Body of pancreas (tissue), 4 donors: Measurements from ENCODE around the gene SLC24A4. TPM values are rescaled to one million over a fixed set of nuclear protein-coding genes. Genes with fewer than 3 reads are reported as not detected.

Experiments used
- ATAC-seq: fragments of 150-250 bp; one replicate; pipeline ENCODE4 v1.9.1; 2016
- DNase-seq, 4 donors: peaks; one replicate each; pipeline ENCODE4 v3.0.0-alpha.2; 2019
- H3K27ac ChIP-seq, 4 donors: fragments of 200-600 bp; sonication (generic); 1 replicate in 3 of 4; 2 replicates in 1 of 4; pipeline versions ENCODE4 v1.5.1 to v1.6.1; 2016 to 2019; ENCODE audit warnings: mild to moderate bottlenecking in 1 of 4, mixed read lengths in 1 of 4, moderate library complexity in 1 of 4
- H3K27me3 ChIP-seq, 2 donors: fragments of 200-600 bp; sonication (generic); one replicate each; pipeline ENCODE4 v1.6.0; 2016; ENCODE audit warnings: mild to moderate bottlenecking in 1 of 2
- H3K36me3 ChIP-seq, 2 donors: fragments of 200-600 bp; sonication (generic); replicated peaks in 1 of 2; 2 replicates each; pipeline ENCODE4 v1.5.1; 2016; ENCODE audit warnings: low read depth in 2 of 2; ENCODE audit not compliant: insufficient read depth in 1 of 2
- H3K4me1 ChIP-seq: fragments of 200-600 bp; sonication (generic); one replicate; pipeline ENCODE4 v1.6.0; 2016
- H3K4me3 ChIP-seq, 2 donors: fragments of 200-600 bp; sonication (generic); 1 replicate in 1 of 2; 2 replicates in 1 of 2; pipeline ENCODE4 v1.5.1; 2016 to 2019
- H3K9me3 ChIP-seq, 3 donors: fragments of 200-600 bp; sonication (generic); 1 replicate in 2 of 3; 2 replicates in 1 of 3; pipeline ENCODE4 v1.5.1; 2016
- POLR2A ChIP-seq, 3 donors: fragments of 450-650 bp; IDR thresholded peaks; one replicate each; pipeline ENCODE4 v1.6.1; 2016; ENCODE audit warnings: antibody characterized with exemption in 3 of 3, mild to moderate bottlenecking in 2 of 3
- whole genome bisulfite sequencing, 2 donors: methylation state at CpG; one replicate each; pipeline ENCODE4 v1.1.5; 2017; 5-methylcytosine and 5-hydroxymethylcytosine counted together
- intact Hi-C: fragments of 100-400 bp; cut with DNase I; formaldehyde crosslinking; loops from one replicate; pipeline ENCODE4 v1.15.1; 2023
- total RNA-seq, 2 donors: library from RNA; depleted of rRNA; stranded (reverse); fragments of >200 nt; gene quantifications; one replicate each; pipeline ENCODE4 v1.1.0, GENCODE V29; 2016
- TF ChIP-seq, protein P1 (sequence below), 7 experiments: fragments of 450-650 bp in 4 of 7; fragments of 200-600 bp in 3 of 7; sonication (generic) in 3 of 7; IDR thresholded peaks; one replicate each; pipeline ENCODE4 v1.5.1; 2016 to 2019; ENCODE audit warnings: antibody characterized with exemption in 7 of 7

SLC24A4 gene
- total RNA-seq, 2 donors from 2014 or later, result 0.26 TPM; not detected in 1

DNA sequence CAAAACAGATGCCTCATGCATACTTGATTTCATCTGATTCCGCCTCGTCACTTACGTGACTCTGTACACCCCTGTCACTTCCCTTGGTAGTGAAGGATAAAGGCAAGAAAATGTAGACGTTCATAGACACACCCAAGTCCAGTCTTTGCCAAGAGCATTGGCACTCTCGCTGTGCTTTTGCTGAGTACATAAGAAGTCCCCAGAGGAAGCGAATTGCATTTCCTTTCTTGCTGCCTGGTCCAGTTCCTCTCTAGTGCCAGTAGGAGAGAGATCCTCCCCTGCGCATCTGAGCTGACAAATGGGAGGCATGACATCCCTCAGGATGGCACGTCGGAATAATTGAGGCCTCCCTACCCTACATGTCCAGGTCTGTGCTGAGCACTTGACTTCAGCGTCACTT lies 169.3 kb downstream of the SLC24A4 start:
- intact Hi-C loops, result no loop called here
- no peak for ATAC-seq
- Histone ChIP-seq H3K27ac (peak overlapping the region in 1 of 4 donors; percentile 36), H3K4me1 (no peaks in the 10 kb centered on the region), H3K27me3 (no peaks in the 10 kb centered on the region), H3K4me3 (no peak overlapping the region), H3K9me3 (no peaks in the 10 kb centered on the region), H3K36me3 (no peaks in the 10 kb centered on the region)
- 60 to 67% methylated on average over 10 of the region's 10 CpGs for WGBS, 2 donors
- TF ChIP-seq POLR2A (IDR thresholded peaks at IDR 0.05), result peak in 1 of 3 donors; percentile 21
- TF ChIP-seq, protein P1, sequence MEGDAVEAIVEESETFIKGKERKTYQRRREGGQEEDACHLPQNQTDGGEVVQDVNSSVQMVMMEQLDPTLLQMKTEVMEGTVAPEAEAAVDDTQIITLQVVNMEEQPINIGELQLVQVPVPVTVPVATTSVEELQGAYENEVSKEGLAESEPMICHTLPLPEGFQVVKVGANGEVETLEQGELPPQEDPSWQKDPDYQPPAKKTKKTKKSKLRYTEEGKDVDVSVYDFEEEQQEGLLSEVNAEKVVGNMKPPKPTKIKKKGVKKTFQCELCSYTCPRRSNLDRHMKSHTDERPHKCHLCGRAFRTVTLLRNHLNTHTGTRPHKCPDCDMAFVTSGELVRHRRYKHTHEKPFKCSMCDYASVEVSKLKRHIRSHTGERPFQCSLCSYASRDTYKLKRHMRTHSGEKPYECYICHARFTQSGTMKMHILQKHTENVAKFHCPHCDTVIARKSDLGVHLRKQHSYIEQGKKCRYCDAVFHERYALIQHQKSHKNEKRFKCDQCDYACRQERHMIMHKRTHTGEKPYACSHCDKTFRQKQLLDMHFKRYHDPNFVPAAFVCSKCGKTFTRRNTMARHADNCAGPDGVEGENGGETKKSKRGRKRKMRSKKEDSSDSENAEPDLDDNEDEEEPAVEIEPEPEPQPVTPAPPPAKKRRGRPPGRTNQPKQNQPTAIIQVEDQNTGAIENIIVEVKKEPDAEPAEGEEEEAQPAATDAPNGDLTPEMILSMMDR (IDR thresholded peaks at IDR 0.05), result peak in 1 of 7 experiments; percentile 7
- DNase-seq, result peak in 1 of 4 donors; percentile 65

DNA sequence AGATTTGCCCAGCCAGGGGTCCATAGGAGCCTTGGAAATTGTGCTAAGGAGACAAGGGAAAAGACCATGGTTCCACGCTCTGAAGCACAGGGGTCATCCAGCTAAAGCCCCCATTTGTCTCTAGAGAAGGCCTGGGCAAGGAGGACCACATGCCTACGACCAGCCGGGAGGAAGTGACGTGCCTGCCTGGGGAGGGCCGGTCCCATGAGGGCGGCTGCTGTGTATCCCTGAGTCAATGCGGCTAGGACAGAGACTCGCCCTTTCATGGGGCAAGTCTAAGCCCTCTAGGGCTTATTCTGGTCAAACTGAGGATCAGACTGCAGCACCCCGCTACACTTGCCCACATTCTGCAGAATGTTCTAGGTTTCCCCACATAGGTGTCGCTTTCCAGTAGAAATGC lies 170.1 kb downstream of the SLC24A4 start:
- TF ChIP-seq, protein P1 (IDR thresholded peaks at IDR 0.05), result no peak
- TF ChIP-seq POLR2A (IDR thresholded peaks at IDR 0.05), result no peak

DNA sequence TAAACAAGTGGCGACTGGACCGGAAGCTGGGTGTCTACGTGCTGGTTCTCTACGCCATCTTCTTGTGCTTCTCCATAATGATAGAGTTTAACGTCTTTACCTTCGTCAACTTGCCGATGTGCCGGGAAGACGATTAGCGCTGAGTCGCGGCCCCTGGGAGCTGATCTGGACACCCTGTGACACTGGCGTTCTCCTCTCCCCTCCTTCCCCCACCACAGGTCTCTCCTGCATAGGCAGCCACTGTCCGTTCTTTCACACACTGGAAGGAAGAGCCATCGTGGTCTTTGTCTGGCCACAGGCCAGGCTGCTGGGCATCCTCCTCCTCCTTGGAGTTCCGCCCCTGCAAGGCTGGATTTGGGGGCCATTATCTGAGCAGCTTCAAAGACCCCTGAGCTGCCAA lies 170.5 kb downstream of the SLC24A4 start:
- no peak for DNase-seq
- no peaks in the 10 kb centered on the region for H3K27me3 ChIP-seq
- no peak overlapping the region for H3K27ac ChIP-seq
- TF ChIP-seq, protein P1 (IDR thresholded peaks at IDR 0.05), result no peak
- TF ChIP-seq POLR2A (IDR thresholded peaks at IDR 0.05), result no peak
- intact Hi-C loops, result no loop called here
- no peaks in the 10 kb centered on the region for H3K36me3 ChIP-seq
- no peaks in the 10 kb centered on the region for H3K9me3 ChIP-seq
- H3K4me3 ChIP-seq, result no peak overlapping the region
- no peaks in the 10 kb centered on the region for H3K4me1 ChIP-seq
- ATAC-seq, result no peak
- 79 to 82% methylated on average over 16 of the region's 16 CpGs for WGBS, 2 donors

More for the DNA sequence above, 170.1 kb downstream of the SLC24A4 start:
- Histone ChIP-seq H3K36me3 (no peaks in the 10 kb centered on the region), H3K27me3 (no peaks in the 10 kb centered on the region), H3K4me1 (no peaks in the 10 kb centered on the region), H3K27ac (no peak overlapping the region), H3K4me3 (no peak overlapping the region), H3K9me3 (no peaks in the 10 kb centered on the region)
- intact Hi-C loops, result no loop called here
- no peak for DNase-seq
- ATAC-seq, result no peak
- 79 to 81% methylated on average over 6 to 10 of the region's 10 CpGs for whole genome bisulfite sequencing, 2 donors

DNA sequence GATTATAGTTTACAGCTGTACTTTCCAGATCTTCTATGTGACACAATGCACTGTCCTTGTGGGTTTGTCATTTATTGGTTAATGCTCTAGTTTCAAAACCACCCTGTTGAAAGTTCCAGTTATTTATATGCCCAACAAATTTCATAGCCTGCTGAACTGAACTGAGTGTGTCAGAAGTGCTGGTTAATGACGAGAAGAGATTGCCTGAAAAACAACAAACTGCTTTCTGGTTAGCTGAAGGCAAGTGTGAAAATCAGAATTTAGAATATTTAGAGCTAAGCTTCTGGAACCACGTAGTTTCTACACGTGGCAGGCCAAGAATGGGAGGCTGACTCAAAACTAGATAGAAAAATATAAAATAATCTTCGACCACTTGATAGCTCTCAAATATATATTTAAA lies 171.5 kb downstream of the SLC24A4 start:
- H3K27ac ChIP-seq, result no peak overlapping the region
- no peak overlapping the region for H3K4me3 ChIP-seq
- TF ChIP-seq, protein P1 (IDR thresholded peaks at IDR 0.05), result no peak
- TF ChIP-seq POLR2A (IDR thresholded peaks at IDR 0.05), result no peak
- intact Hi-C loops, result no loop called here
- no peak for ATAC-seq
- H3K9me3 ChIP-seq, result no peaks in the 10 kb centered on the region
- no peaks in the 10 kb centered on the region for H3K36me3 ChIP-seq
- 53 to 60% methylated on average over 4 of the region's 4 CpGs for WGBS, 2 donors
- no peaks in the 10 kb centered on the region for H3K4me1 ChIP-seq
- H3K27me3 ChIP-seq, result no peaks in the 10 kb centered on the region
- DNase-seq, result no peak

DNA sequence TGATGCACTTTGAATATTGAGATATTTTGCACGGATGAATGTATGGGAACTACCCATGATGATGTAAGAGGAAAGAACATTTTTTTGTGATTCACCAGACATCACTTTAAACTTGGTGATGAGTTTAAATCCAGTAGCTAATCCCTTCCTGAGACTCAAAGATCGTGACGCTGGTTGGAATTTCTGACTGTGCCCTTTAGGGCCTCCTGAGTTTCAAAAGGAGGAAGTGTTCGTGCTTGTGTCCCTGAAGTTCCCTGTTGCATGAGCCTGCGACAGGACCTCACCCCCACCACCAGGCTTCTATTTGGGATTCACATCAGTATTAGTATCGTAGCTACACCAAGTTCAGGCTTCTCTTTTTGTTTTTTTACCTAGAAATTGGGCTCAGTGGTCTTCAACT lies 172.1 kb downstream of the SLC24A4 start:
- intact Hi-C loops, result no loop called here
- DNase-seq (peak in 1 of 4 donors; percentile 63), ATAC-seq (no peak)
- no peak overlapping the region for H3K4me3 ChIP-seq
- H3K36me3 ChIP-seq, result no peaks in the 10 kb centered on the region
- TF ChIP-seq POLR2A (IDR thresholded peaks at IDR 0.05), result no peak
- TF ChIP-seq, protein P1 (IDR thresholded peaks at IDR 0.05), result no peak
- H3K4me1 ChIP-seq, result no peaks in the 10 kb centered on the region
- H3K9me3 ChIP-seq, result no peaks in the 10 kb centered on the region
- H3K27ac ChIP-seq, result no peak overlapping the region
- 43 to 70% methylated on average over 6 of the region's 6 CpGs for WGBS, 2 donors
- H3K27me3 ChIP-seq, result no peaks in the 10 kb centered on the region
